ENCODE measurements around the gene ASCC1. TPM values are rescaled to one million over a fixed set of nuclear protein-coding genes. Genes with fewer than 3 reads are reported as not detected.

ASCC1 gene
- total and polyA plus RNA-seq, 7 donors = 15.3 to 53.7 (median 21.5) TPM

DNA sequence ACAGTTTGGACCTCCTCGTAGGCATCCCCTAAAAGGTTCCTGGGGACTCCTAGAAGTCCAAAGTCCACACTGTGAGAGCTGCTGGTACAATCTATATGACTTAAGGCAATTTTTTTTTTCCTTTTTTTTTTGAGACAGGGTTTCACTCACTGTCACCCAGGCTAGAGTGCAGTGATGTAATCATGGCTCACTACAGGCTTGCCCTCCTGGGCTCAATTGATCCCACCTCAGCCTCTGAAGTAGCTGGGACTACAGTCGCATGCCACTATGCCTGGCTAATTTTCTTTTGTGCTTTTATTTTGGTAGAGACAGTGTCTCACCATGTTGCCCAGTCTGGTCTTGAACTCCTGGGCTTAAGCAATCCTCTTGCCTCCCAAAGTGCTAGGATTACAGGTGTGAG is 123.1 kb downstream of the ASCC1 start:
- no peak for DNase-seq
- TF ChIP-seq EP300 (IDR thresholded peaks at IDR 0.05) (no peak), POLR2A (IDR thresholded peaks at IDR 0.05) (no peak), POLR2AphosphoS5 (IDR thresholded peaks at IDR 0.05) (no peak)
- TF ChIP-seq, protein P1, sequence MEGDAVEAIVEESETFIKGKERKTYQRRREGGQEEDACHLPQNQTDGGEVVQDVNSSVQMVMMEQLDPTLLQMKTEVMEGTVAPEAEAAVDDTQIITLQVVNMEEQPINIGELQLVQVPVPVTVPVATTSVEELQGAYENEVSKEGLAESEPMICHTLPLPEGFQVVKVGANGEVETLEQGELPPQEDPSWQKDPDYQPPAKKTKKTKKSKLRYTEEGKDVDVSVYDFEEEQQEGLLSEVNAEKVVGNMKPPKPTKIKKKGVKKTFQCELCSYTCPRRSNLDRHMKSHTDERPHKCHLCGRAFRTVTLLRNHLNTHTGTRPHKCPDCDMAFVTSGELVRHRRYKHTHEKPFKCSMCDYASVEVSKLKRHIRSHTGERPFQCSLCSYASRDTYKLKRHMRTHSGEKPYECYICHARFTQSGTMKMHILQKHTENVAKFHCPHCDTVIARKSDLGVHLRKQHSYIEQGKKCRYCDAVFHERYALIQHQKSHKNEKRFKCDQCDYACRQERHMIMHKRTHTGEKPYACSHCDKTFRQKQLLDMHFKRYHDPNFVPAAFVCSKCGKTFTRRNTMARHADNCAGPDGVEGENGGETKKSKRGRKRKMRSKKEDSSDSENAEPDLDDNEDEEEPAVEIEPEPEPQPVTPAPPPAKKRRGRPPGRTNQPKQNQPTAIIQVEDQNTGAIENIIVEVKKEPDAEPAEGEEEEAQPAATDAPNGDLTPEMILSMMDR (IDR thresholded peaks at IDR 0.05) = no peak
- 89 to 95% methylated on average over 2 of the region's 2 CpGs for WGBS, 2 donors
- Histone ChIP-seq H3K9me3 (no peaks in the 10 kb centered on the region), H3K4me1 (peaks cover 0 to 10% (median 9%) of the 10 kb centered on the region in 4 donors), H3K4me3 (no peak overlapping the region), H3K36me3 (peaks cover 0 to 23% (median 5%) of the 10 kb centered on the region in 4 donors), H3K27me3 (peaks cover 9 to 32% (median 13%) of the 10 kb centered on the region in 3 donors), H3K27ac (no peak overlapping the region)
- intact Hi-C loops (cut with DNase I) = no loop called here

DNA sequence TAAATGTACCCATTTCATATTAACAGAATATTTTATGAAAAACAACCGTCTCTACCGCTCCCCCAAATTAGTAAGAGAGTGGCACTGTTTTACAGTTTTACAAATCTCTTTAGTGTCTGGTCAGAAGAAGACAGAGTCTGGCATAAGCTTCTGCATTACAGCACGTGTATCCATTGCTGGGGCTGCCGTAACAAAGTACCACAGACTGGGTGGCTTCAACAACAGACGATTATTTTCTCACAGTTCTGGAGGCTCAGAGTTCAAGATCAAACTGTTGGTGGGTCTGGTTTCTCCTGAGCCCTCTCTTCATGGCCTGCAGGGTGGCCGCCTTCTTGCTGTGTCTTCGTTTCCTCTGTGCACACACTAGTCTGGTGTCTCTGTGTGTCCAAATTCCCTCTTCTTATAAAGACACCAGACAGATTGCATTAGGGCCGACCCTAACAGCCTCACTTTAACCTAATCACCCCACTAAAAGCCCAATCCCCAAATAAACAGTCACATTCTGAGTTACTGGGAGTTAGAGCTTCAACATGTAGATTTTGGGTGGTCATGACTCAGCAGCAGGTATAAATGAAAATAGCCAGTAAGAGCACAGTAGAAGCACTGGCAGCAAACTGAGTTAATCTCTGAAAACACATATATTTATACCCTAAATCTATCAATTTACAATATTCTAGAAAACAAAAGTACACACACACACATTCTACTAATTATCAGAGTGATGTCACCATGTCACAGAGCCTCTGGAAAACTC is 123.7 kb downstream of the ASCC1 start:
- Histone ChIP-seq H3K9me3 (no peaks in the 10 kb centered on the region), H3K4me1 (peaks cover 0 to 17% (median 15%) of the 10 kb centered on the region in 4 donors), H3K27ac (no peak overlapping the region), H3K36me3 (peaks cover 0 to 23% (median 5%) of the 10 kb centered on the region in 4 donors), H3K4me3 (no peak overlapping the region), H3K27me3 (peaks cover 15 to 38% (median 20%) of the 10 kb centered on the region in 3 donors)
- DNase-seq = no peak
- 92 to 93% methylated on average over 8 of the region's 8 CpGs for WGBS, 2 donors
- TF ChIP-seq POLR2A (IDR thresholded peaks at IDR 0.05) (no peak), POLR2AphosphoS5 (IDR thresholded peaks at IDR 0.05) (no peak), EP300 (IDR thresholded peaks at IDR 0.05) (no peak)
- TF ChIP-seq, protein P1 (IDR thresholded peaks at IDR 0.05) = no peak
- intact Hi-C loops (cut with DNase I) = no loop called here

DNA sequence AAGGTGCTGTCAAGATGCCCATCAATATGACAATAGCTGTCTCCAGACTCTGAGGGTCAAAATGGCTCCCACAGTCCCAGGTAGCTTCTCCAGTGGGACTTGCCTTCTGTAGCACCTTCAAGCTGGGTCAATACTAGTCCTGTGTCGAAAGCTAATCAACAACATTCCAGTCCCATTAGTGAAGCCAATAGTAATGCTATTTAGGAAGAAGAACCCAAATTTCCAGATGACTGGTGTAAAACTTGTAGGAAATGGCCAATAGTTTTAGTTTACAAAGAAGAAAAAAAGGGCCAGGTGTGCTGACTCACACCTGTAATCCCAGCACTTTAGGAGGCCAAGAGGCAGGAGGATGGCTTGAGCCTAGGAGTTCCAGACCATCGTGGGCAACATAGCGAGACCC is 125.8 kb downstream of the ASCC1 start:
- WGBS, 2 donors = 88 to 99% methylated on average over 3 of the region's 3 CpGs
- intact Hi-C loops (cut with DNase I) = no loop called here
- no peak for DNase-seq
- H3K36me3 ChIP-seq = peaks cover 0 to 7% (median 0%) of the 10 kb centered on the region in 4 donors
- H3K27ac ChIP-seq = no peak overlapping the region
- H3K27me3 ChIP-seq = peaks cover 20 to 50% (median 29%) of the 10 kb centered on the region in 3 donors
- H3K4me3 ChIP-seq = no peak overlapping the region
- TF ChIP-seq POLR2A (IDR thresholded peaks at IDR 0.05) = no peak
- TF ChIP-seq, protein P1 (IDR thresholded peaks at IDR 0.05) = no peak
- H3K9me3 ChIP-seq = no peaks in the 10 kb centered on the region
- H3K4me1 ChIP-seq = peaks cover 0 to 21% (median 20%) of the 10 kb centered on the region in 4 donors

DNA sequence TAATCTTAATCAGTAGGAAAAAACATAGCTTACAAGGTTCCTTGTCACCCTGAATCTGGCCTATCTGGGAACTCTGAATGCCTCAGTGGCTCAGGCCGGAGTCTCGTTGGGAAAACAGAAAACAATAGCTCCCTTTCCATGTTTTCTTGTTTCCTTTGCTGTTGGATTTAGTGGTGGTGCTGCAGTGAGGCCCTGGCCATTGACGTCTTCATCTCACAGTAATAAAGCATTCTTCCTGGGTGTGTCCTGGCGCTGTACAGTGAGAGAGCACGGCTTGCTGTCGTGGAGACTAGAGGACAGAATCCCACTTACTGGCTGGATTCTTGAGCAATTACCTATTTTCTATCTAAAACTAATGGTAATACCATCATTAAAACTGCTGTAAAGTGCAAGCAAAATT is 126.5 kb downstream of the ASCC1 start:
- DNase-seq = no peak
- Histone ChIP-seq H3K4me3 (no peak overlapping the region), H3K36me3 (peaks cover 0 to 7% (median 0%) of the 10 kb centered on the region in 4 donors), H3K4me1 (peaks cover 0 to 21% (median 20%) of the 10 kb centered on the region in 4 donors), H3K9me3 (no peaks in the 10 kb centered on the region), H3K27me3 (peaks cover 20 to 50% (median 29%) of the 10 kb centered on the region in 3 donors), H3K27ac (no peak overlapping the region)
- 11 to 66% methylated on average over 6 of the region's 6 CpGs for WGBS, 2 donors
- intact Hi-C loops (cut with DNase I) = no loop called here
- no peak for TF ChIP-seq POLR2AphosphoS5 (IDR thresholded peaks at IDR 0.05)
- no peak for TF ChIP-seq POLR2A (IDR thresholded peaks at IDR 0.05)
- TF ChIP-seq, protein P1 (IDR thresholded peaks at IDR 0.05) = no peak
- no peak for TF ChIP-seq EP300 (IDR thresholded peaks at IDR 0.05)

Measured in sigmoid colon (tissue), 7 donors.